Pancreas (tissue), 10 donors: ENCODE measurements around the gene ANAPC1. TPM values are rescaled to one million over a fixed set of nuclear protein-coding genes. Genes with fewer than 3 reads are reported as not detected.
"Not testable (repeated sequence)": the region's sequence is repeated elsewhere in the genome, so short reads cannot be mapped to it uniquely, and the experiment has no call there.

ENCODE experiments used
- ATAC-seq, 4 donors: fragments of 200-7000 bp; cut with Tn5 transposase; one replicate each; pipeline versions ENCODE4 v1.8.0 to v1.9.1; 2020; ENCODE audit warnings: mild to moderate bottlenecking in 4 of 4, moderate library complexity in 4 of 4
- DNase-seq, 6 donors: peaks; one replicate each; pipeline ENCODE4 v3.0.0-alpha.2; 2020
- FAIRE-seq: peaks from 2 replicates; lab custom pipeline; 2012; peaks lifted over from hg19 to GRCh38; lab: Jason Lieb, UNC
- H3K27ac ChIP-seq, 4 donors: fragments of 200-600 bp; sonication (generic); 1 replicate in 3 of 4; 2 replicates in 1 of 4; pipeline versions ENCODE4 v1.5.0 to v1.8.0; 2020
- H3K27me3 ChIP-seq, 4 donors: fragments of 200-600 bp; one replicate each; pipeline ENCODE4 v1.8.0; 2021
- H3K36me3 ChIP-seq, 3 donors: fragments of 200-600 bp; sonication (generic) in 1 of 3; one replicate each; pipeline versions ENCODE4 v1.5.0 to v1.8.0; 2020 to 2021
- H3K4me1 ChIP-seq, 3 donors: fragments of 200-600 bp; one replicate each; pipeline ENCODE4 v1.8.0; 2021
- H3K4me3 ChIP-seq, 4 donors: fragments of 200-600 bp; sonication (generic) in 2 of 4; one replicate each; pipeline versions ENCODE4 v1.5.0 to v1.8.0; 2020 to 2021
- H3K9me3 ChIP-seq, 4 donors: fragments of 200-600 bp; one replicate each; pipeline ENCODE4 v1.8.0; 2021
- CTCF ChIP-seq, 4 donors: fragments of 200-600 bp; sonication (generic) in 3 of 4; IDR thresholded peaks; one replicate each; pipeline versions ENCODE4 v1.5.0 to v1.8.0; 2021; ENCODE audit warnings: antibody characterized with exemption in 4 of 4
- WGBS, 2 donors: extraction: QIAGEN DNeasy Blood & Tissue Kit; methylation state at CpG; one replicate each; pipeline ENCODE4 v1.1.7; 2013; 5-methylcytosine and 5-hydroxymethylcytosine counted together
- intact Hi-C, 3 donors: fragments of 100-400 bp; cut with DNase I; formaldehyde crosslinking; loops; one replicate each; pipeline versions ENCODE4 v1.11.1 to v1.14.2; 2022
- polyA plus RNA-seq, 2 donors: library from polyadenylated mRNA; stranded (reverse); fragments of 200-250 nt; gene quantifications; one replicate each; pipeline ENCODE4 v1.2.3, GENCODE V29; 2013
- total RNA-seq, 6 donors: library from RNA; stranded (reverse); fragmentation: NEBNext Ultra II Directional in 4 of 6; extraction: Animal tissue kit (Norgen Biotek cat#: 25700) in 4 of 6; gene quantifications; one replicate each; pipeline versions ENCODE4 v1.2.1 to v1.2.4, GENCODE V29; 2021 to 2023
- donor health status: healthy with polysubstance abuse.
- donor health status: DM: no; HTN: no; CAD: no; lungs with moderate emphysema.
- donor health status: DM: no; HTN: no; CAD: no.
- donor health status: control.
- donor health status: control.
- donor health status: Bipolar disorder and iron deficiency.
- donor health status: DM: yes; HTN: yes; CAD: no.
- donor health status: DM: no; HTN: no; CAD: no.
- donor health status: DM: no; HTN: no; CAD: no.
- donor health status: DM: yes; HTN: yes; CAD: no.

Gene ANAPC1
- total and polyA plus RNA-seq, 8 donors: 5.7 to 22.4 (median 13.9) TPM

- no peak for FAIRE-seq
Observed at GRCh38 chr2:111910609-111911277, 26.8 kb upstream of the ANAPC1 start.

GRCh38 chr2:111909997-111910396 is 26.0 kb upstream of the ANAPC1 start:
- ATAC-seq, intact Hi-C loops, H3K36me3 ChIP-seq, FAIRE-seq, H3K27ac ChIP-seq, H3K4me3 ChIP-seq, H3K27me3 ChIP-seq, H3K9me3 ChIP-seq, DNase-seq: not testable (repeated sequence)
- peaks cover 9 to 21% (median 16%) of the 10 kb centered on the region in 3 donors for H3K4me1 ChIP-seq
- 89 to 93% methylated on average over 4 of the region's 4 CpGs for WGBS, 2 donors

More at GRCh38 chr2:111910609-111911277, 26.8 kb upstream of the ANAPC1 start:
- DNase-seq: peak in 3 of 6 donors; percentile 23 to 50 (median 42)
- Histone ChIP-seq H3K4me3 (no peak overlapping the region), H3K4me1 (peaks cover 9 to 21% (median 16%) of the 10 kb centered on the region in 3 donors), H3K27me3 (no peaks in the 10 kb centered on the region), H3K27ac (peak overlapping the region in 1 of 4 donors; percentile 8), H3K36me3 (no peaks in the 10 kb centered on the region), H3K9me3 (no peaks in the 10 kb centered on the region)
- intact Hi-C loops: no loop called here
- ATAC-seq: peak; percentile 64 to 76 (median 70)
- 21 to 26% methylated on average over 2 of the region's 2 CpGs for WGBS, 2 donors
- no peak for TF ChIP-seq CTCF (IDR thresholded peaks at IDR 0.05)

- no peak for TF ChIP-seq CTCF (IDR thresholded peaks at IDR 0.05)
- Histone ChIP-seq H3K27ac (no peak overlapping the region), H3K4me1 (peaks cover 9 to 21% (median 16%) of the 10 kb centered on the region in 3 donors), H3K36me3 (no peaks in the 10 kb centered on the region), H3K4me3 (no peak overlapping the region), H3K27me3 (no peaks in the 10 kb centered on the region), H3K9me3 (no peaks in the 10 kb centered on the region)
- 15 to 30% methylated on average over 3 of the region's 3 CpGs for WGBS, 2 donors
- FAIRE-seq (no peak), DNase-seq (no peak), ATAC-seq (peak in 2 of 4 donors; percentile 33 to 46)
- intact Hi-C loops: no loop called here
Observed at GRCh38 chr2:111909079-111909478, 25.1 kb upstream of the ANAPC1 start.

- WGBS, 2 donors: 32 to 38% methylated on average over 1 of the region's 1 CpG
- FAIRE-seq (no peak), DNase-seq (no peak), ATAC-seq (no peak)
- no peak for TF ChIP-seq CTCF (IDR thresholded peaks at IDR 0.05)
- intact Hi-C loops: no loop called here
- Histone ChIP-seq H3K27ac (no peak overlapping the region), H3K4me3 (no peak overlapping the region), H3K36me3 (no peaks in the 10 kb centered on the region), H3K9me3 (no peaks in the 10 kb centered on the region), H3K4me1 (peaks cover 9 to 21% (median 16%) of the 10 kb centered on the region in 3 donors), H3K27me3 (no peaks in the 10 kb centered on the region)
Observed at GRCh38 chr2:111908578-111908977, 24.6 kb upstream of the ANAPC1 start.

- H3K27me3 ChIP-seq: no peaks in the 10 kb centered on the region
- H3K4me3 ChIP-seq: no peak overlapping the region
- peak overlapping the region in 1 of 4 donors; percentile 0 for H3K27ac ChIP-seq
- TF ChIP-seq CTCF (IDR thresholded peaks at IDR 0.05): no peak
- H3K4me1 ChIP-seq: peaks cover 6 to 20% (median 14%) of the 10 kb centered on the region in 3 donors
- peak in 3 of 4 donors; percentile 13 to 46 (median 34) for ATAC-seq
- 24 to 49% methylated on average over 4 of the region's 4 CpGs for WGBS, 2 donors
- no peak for FAIRE-seq
- no peaks in the 10 kb centered on the region for H3K9me3 ChIP-seq
- DNase-seq: no peak
- intact Hi-C loops: no loop called here
- H3K36me3 ChIP-seq: no peaks in the 10 kb centered on the region
Observed at GRCh38 chr2:111905990-111906735, 22.2 kb upstream of the ANAPC1 start.

GRCh38 chr2:111905475-111905869 is 21.5 kb upstream of the ANAPC1 start:
- DNase-seq, H3K27ac ChIP-seq, ATAC-seq, intact Hi-C loops, FAIRE-seq, H3K4me3 ChIP-seq, H3K9me3 ChIP-seq, H3K27me3 ChIP-seq, H3K36me3 ChIP-seq: not testable (repeated sequence)
- H3K4me1 ChIP-seq: peaks cover 4 to 13% (median 11%) of the 10 kb centered on the region in 3 donors
- 93 to 95% methylated on average over 9 of the region's 9 CpGs for WGBS, 2 donors
